NCI-H2196 treated with DMSO at 0.1 percent for 48 hours (cell line): ENCODE data around the gene PSMA3.
"Not testable (repeated sequence)": the region's sequence is repeated elsewhere in the genome, so short reads cannot be mapped to it uniquely, and the experiment has no call there.

ENCODE experiments used
- DNase-seq: peaks from one replicate; lab custom pipeline; 2025; ENCODE audit not compliant: unreplicated experiment; lab: John Stamatoyannopoulos, UW

The PSMA3 gene

GRCh38 chr14:58244556-58245387 is at the start of gene PSMA3:
Gene PSMA3, plus strand, starts transcription at chr14:58244843. Its CDS starts 78 bp downstream, at chr14:58244921.
- peak; percentile 98 for DNase-seq

- no peak for DNase-seq
Measured at GRCh38 chr14:58196198-58196597, 48.4 kb upstream of the PSMA3 start.

DNA sequence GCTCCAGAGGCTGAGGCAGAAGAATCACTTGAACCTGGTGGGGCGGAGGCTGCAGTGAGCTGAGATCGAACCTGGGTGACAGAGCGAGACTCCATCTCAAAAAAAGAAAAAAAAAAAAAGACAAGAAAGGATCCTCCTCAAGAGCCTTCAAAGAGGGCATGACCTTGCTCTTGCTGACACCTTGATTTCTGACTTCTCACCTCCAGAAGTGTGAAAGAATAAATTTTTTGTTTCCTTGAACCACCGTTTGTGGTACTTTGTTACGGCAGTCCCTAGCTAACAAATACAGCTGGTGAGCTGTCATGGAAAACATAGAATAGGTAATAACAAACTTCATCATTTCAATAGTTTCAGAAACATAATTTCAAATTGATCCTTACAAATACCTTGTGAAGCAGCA is 46.6 kb upstream of the PSMA3 start:
- no peak for DNase-seq

GRCh38 chr14:58199726-58200479 is 44.7 kb upstream of the PSMA3 start, which contains the start of gene ACTR10:
Gene ACTR10, plus strand, starts transcription at chr14:58200149. Its CDS starts 69 bp downstream, at chr14:58200218.
- peak; percentile 70 for DNase-seq

- DNase-seq: no peak
Measured at GRCh38 chr14:58200480-58200841, 44.2 kb upstream of the PSMA3 start.

- DNase-seq: no peak
Measured at GRCh38 chr14:58200846-58201245, 43.8 kb upstream of the PSMA3 start.

- no peak for DNase-seq
Measured at GRCh38 chr14:58213176-58213575, 31.5 kb upstream of the PSMA3 start.

- DNase-seq: no peak
Measured at GRCh38 chr14:58215191-58215914, 29.3 kb upstream of the PSMA3 start.

GRCh38 chr14:58216544-58216943 is 28.1 kb upstream of the PSMA3 start:
- no peak for DNase-seq

GRCh38 chr14:58227096-58227819 is 17.4 kb upstream of the PSMA3 start:
- no peak for DNase-seq

DNA sequence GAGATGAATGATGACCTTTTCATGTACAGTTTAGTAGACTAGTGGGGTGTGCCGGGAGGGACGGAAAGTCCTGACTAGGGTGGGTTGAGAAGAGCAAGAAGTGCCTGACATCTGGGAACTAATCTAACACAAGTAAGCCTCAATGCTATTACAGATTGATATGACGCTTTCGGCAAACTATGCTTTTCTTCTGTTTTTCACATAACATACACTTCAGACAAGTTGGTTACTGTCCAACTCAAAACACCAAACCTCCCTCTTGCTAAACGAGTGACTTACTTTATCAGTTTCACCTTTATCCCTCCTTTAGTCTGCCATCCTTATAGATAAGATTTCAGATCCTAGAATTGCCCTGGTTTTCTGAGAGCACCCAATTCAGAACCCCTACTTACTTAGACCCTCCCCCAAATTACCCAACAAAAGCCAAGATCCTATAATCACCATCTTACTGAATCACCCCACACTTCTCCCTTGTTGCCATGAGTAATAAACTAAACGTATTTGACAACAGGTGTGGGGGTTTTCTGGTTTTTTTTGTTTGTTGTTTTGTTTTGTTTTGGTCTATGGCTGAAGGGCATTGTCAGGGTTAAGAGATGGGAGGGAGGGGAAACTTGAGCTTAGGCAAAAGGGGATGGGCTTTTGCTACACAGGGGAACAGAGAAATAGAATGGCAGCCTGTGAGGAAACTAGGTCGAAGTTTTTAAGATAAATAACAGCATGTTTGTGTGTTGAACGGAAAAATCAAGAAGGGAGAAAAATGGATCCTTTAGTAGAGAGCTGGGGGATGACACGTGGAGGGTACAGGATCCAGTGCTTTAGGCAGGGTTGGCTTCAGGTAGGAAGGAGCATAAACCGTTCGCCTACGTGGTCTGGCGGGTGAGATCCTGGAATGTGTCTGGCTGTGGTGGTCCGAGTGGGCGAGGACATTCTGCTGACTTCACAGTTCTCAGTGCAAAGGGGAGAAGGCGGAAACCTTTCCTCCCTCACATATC is 6.1 kb upstream of the PSMA3 start:
- DNase-seq: no peak

DNA sequence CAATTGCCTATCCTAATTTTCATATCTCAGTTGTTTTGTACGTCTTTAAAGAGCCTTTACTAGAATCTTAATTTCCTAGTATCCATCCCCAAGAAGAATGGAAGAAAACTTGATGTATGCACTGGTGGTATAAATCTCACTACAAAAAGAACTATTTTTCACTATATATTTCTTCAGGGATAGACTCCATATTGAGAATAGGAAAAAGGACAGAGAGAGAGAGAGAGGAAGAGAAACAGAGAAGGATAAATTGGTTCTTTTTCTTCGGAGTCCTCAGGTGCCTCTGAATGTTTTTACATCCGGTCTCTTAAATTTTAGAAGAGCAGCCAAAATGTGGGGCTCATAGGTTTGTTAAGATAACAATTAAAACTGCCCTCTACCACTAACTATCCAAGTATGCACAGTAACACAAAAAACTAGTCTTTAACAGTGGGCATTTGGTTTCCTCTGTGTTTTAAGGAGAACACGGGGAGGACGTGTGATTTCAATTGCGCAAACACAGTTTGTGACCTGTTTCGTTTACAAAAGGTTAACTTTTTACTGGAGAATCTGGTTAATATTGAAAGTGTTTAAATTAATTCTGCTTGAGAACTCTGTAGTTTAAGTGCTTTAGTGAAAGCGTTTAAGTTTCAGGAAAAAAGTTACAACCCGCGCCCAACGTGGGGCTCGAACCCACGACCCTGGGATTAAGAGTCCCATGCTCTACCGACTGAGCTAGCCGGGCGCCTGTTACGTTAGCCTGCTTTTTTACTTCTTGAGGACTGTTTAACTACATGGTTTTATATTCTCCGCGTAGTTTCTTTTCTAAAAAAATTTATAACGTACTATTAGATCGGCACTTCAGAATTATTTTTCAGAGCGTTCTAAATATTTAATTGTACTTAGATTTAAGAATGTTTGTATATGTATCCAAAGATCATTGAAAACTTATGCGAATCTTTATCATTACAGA is 5.1 kb upstream of the PSMA3 start:
- DNase-seq: no peak

GRCh38 chr14:58243790-58244555 is 670 bp upstream of the PSMA3 start:
- no peak for DNase-seq

DNA sequence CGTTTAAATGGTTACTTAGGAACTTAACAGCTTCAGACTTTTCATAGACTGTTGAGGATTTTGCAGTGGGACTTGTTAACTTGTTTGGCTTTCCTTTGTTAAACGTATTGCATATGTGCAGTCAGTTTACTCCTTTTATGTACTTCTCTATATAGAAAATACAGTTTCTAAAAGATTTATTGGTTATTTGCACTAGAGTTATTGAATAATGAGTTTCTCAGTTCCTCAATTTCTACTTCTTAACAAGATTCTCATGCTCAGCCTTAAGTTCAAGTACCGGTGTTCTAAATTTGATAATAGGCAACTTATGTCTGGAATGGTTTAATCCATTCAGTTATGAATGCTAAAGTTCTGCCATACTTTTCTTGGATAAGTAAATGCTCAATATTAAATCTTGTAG is 919 bp downstream of the PSMA3 start:
- no peak for DNase-seq

DNA sequence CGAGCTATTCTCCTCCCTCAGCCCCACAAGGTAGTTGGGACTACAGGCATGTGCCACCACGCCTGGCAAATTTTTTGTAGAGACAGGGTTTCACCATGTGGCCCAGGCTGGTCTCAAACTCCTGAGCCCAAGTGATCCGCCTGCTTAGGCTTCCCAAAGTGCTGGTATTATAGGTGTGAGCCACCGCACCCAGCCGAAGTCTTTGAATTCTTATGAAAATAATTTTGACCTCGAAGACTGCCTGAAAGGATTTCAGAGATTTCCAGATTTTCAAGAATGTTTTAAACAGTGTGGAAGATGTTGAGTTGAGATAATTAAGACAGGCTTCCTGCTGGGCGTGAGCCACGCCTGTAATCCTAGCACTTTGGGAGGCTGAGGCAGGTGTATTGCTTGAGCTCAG is 5.0 kb downstream of the PSMA3 start:
- DNase-seq: no peak

DNA sequence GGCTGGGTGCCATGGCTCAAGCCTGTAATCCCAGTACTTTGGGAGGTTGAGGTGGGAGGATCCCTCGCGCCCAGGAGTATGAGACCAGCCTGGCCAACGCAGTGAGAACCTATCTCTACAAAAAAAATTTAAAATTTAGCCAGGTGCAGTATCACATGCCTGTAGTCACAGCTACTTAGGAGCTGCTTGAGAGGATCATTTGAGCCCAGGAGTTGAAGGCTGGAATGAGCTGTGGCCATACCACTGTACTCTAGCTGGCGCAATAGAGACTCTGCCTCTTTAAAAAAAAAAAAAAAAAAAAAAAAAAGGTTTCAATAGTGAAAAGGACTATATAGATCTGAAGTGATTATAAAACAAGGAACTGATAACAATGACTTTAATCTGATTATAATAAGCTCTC is 13.5 kb downstream of the PSMA3 start:
- DNase-seq: no peak

GRCh38 chr14:58262005-58262404 is 17.4 kb downstream of the PSMA3 start:
- not testable (repeated sequence) for DNase-seq

DNA sequence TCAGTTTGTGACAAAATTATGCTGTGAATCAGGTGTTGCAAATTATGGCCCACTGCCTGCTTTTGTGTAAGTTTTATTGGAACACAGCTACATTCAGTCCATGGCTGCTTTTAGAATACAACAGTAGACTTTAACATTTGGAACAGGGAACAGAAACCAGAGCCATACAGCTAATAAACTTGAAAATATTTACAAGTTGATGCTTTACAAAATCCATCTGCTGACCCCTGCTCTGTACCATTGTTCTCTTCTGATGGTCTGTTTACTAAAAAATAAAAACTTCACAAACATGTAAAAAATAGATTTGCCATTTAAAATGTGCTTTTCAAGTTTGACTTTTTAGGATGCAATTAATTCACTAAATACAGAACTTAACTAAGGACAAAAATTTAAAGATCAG is 20.8 kb downstream of the PSMA3 start:
- DNase-seq: no peak
